Fibroblast of lung (primary cell): ENCODE data around the gene ABHD17C. TPM values are rescaled to one million over a fixed set of nuclear protein-coding genes. Genes with fewer than 3 reads are reported as not detected.

Source experiments
- DNase-seq, 2 donors: peaks; one replicate each; pipeline versions ENCODE4 v3.0.0 to v3.0.0-alpha.2; 2010; ENCODE audit warnings: low read depth in 2 of 2
- H2AFZ ChIP-seq: 2 replicates; pipeline ENCODE4 v1.5.1; 2012; ENCODE audit warnings: low read length, control low read depth, inconsistent platforms
- H3K27ac ChIP-seq: 2 replicates; pipeline ENCODE4 v1.5.1; 2011; ENCODE audit warnings: low read length, control low read depth; ENCODE audit not compliant: insufficient read depth
- H3K27me3 ChIP-seq: 2 replicates; pipeline ENCODE4 v1.5.1; 2011; ENCODE audit warnings: mild to moderate bottlenecking, low read length; ENCODE audit not compliant: control insufficient read depth, insufficient read depth
- H3K36me3 ChIP-seq: 2 replicates; pipeline ENCODE4 v1.5.1; 2011; ENCODE audit warnings: low read length; ENCODE audit not compliant: control insufficient read depth, insufficient read depth
- H3K4me1 ChIP-seq: 2 replicates; pipeline ENCODE4 v1.5.1; 2011; ENCODE audit warnings: low read length; ENCODE audit not compliant: control insufficient read depth, insufficient read depth; ENCODE audit errors: extremely low read depth
- H3K4me2 ChIP-seq: 2 replicates; pipeline ENCODE4 v1.5.1; 2011; ENCODE audit warnings: low read length, control low read depth; ENCODE audit not compliant: insufficient read depth; ENCODE audit errors: extremely low read depth
- H3K4me3 ChIP-seq, 4 experiments: fragments of 200-600 bp in 1 of 4; sonication (generic) in 1 of 4; replicated peaks in 1 of 4; 2 replicates each; pipeline ENCODE4 v1.5.1; 2011 to 2016; ENCODE audit warnings: low read length in 4 of 4, low read depth in 3 of 4, mild to moderate bottlenecking in 3 of 4, control low read depth in 2 of 4, inconsistent platforms in 1 of 4, mixed read lengths in 1 of 4; ENCODE audit not compliant: insufficient read depth in 1 of 4; ENCODE audit errors: control extremely low read depth in 1 of 4
- H3K79me2 ChIP-seq: 2 replicates; pipeline ENCODE4 v1.5.1; 2012; ENCODE audit warnings: mild to moderate bottlenecking, low read length, inconsistent platforms; ENCODE audit not compliant: control insufficient read depth, insufficient read depth
- H3K9ac ChIP-seq: 2 replicates; pipeline ENCODE4 v1.5.1; 2011; ENCODE audit warnings: mild to moderate bottlenecking, low read length, control low read depth; ENCODE audit not compliant: insufficient read depth
- H3K9me3 ChIP-seq: 2 replicates; pipeline ENCODE4 v1.5.1; 2012; ENCODE audit warnings: low read depth, low read length; ENCODE audit not compliant: control insufficient read depth, insufficient read depth
- H4K20me1 ChIP-seq: 2 replicates; pipeline ENCODE4 v1.5.1; 2011; ENCODE audit warnings: low read length; ENCODE audit not compliant: control insufficient read depth, insufficient read depth; ENCODE audit errors: extremely low read depth
- CTCF ChIP-seq, 2 donors: IDR thresholded peaks in 1 of 2; conservative IDR thresholded peaks in 1 of 2; 1 replicate in 1 of 2; 2 replicates in 1 of 2; pipeline ENCODE4 v1.5.1; 2011 to 2012; ENCODE audit warnings: low read length in 2 of 2, control low read depth in 1 of 2, inconsistent platforms in 1 of 2, low read depth in 1 of 2, mild to moderate bottlenecking in 1 of 2
- EZH2 ChIP-seq: IDR thresholded peaks from 2 replicates; pipeline ENCODE4 v1.5.1; 2012; ENCODE audit warnings: low read length, control low read depth, mild to moderate bottlenecking; ENCODE audit errors: missing control alignments
- polyA plus RNA-seq, 2 donors: library from polyadenylated mRNA; depleted of rRNA in 1 of 2; stranded (reverse) in 1 of 2; unstranded in 1 of 2; fragments of >200 nt; gene quantifications; 2 replicates each; pipeline ENCODE4 v1.2.1, GENCODE V29; 2011 to 2012; ENCODE audit warnings: missing spikeins in 1 of 2
- total RNA-seq: library from RNA; depleted of rRNA; stranded (reverse); fragments of >200 nt; gene quantifications from 2 replicates; pipeline ENCODE4 v1.2.1, GENCODE V29; 2014

ABHD17C gene
- total and polyA plus RNA-seq, 2 donors (not counting 1 experiment from before 2014, with no cell fraction given): 14.0 to 38.7 TPM

GRCh38 chr15:80673561-80674244 is 21.4 kb upstream of the ABHD17C start:
- no peak overlapping the region for H3K4me3 ChIP-seq
- H3K27ac ChIP-seq: no peak overlapping the region
- no peak for DNase-seq
- H4K20me1 ChIP-seq: no peaks in the 10 kb centered on the region
- TF ChIP-seq CTCF (conservative IDR thresholded peaks at IDR 0.05 in 1 of 2, IDR thresholded peaks at IDR 0.05 in 1 of 2; ENCODE audit: low read depth in 1 of 2, low read length in 2 of 2) (no peak), EZH2 (no peak)
- H2AFZ ChIP-seq: no peak overlapping the region
- H3K79me2 ChIP-seq: no peaks in the 10 kb centered on the region
- H3K9me3 ChIP-seq: no peaks in the 10 kb centered on the region
- peaks cover 3% of the 10 kb centered on the region for H3K4me1 ChIP-seq
- H3K4me2 ChIP-seq: no peak overlapping the region
- no peak overlapping the region for H3K9ac ChIP-seq
- H3K36me3 ChIP-seq: no peaks in the 10 kb centered on the region
- H3K27me3 ChIP-seq: no peaks in the 10 kb centered on the region

- peak; percentile 6 to 25 for DNase-seq
Measured at GRCh38 chr15:80674245-80674614, 20.9 kb upstream of the ABHD17C start.

GRCh38 chr15:80677041-80677440 is 18.1 kb upstream of the ABHD17C start:
- Histone ChIP-seq H3K9ac (no peak overlapping the region), H3K4me2 (no peak overlapping the region), H3K36me3 (no peaks in the 10 kb centered on the region), H2AFZ (no peak overlapping the region), H3K4me1 (no peaks in the 10 kb centered on the region), H3K79me2 (no peaks in the 10 kb centered on the region), H3K27me3 (no peaks in the 10 kb centered on the region), H3K27ac (no peak overlapping the region), H3K4me3 (no peak overlapping the region), H3K9me3 (no peaks in the 10 kb centered on the region), H4K20me1 (no peaks in the 10 kb centered on the region)
- DNase-seq: no peak
- TF ChIP-seq CTCF (conservative IDR thresholded peaks at IDR 0.05 in 1 of 2, IDR thresholded peaks at IDR 0.05 in 1 of 2; ENCODE audit: low read depth in 1 of 2, low read length in 2 of 2) (no peak), EZH2 (no peak)

More at GRCh38 chr15:80674245-80674614, 20.9 kb upstream of the ABHD17C start:
- peaks cover 3% of the 10 kb centered on the region for H3K4me1 ChIP-seq
- H3K27me3 ChIP-seq: no peaks in the 10 kb centered on the region
- no peak overlapping the region for H3K4me3 ChIP-seq
- H3K4me2 ChIP-seq: no peak overlapping the region
- H3K9ac ChIP-seq: no peak overlapping the region
- no peaks in the 10 kb centered on the region for H3K9me3 ChIP-seq
- H3K36me3 ChIP-seq: no peaks in the 10 kb centered on the region
- TF ChIP-seq CTCF (conservative IDR thresholded peaks at IDR 0.05 in 1 of 2, IDR thresholded peaks at IDR 0.05 in 1 of 2; ENCODE audit: low read depth in 1 of 2, low read length in 2 of 2) (no peak), EZH2 (no peak)
- no peaks in the 10 kb centered on the region for H4K20me1 ChIP-seq
- no peak overlapping the region for H2AFZ ChIP-seq
- no peaks in the 10 kb centered on the region for H3K79me2 ChIP-seq
- no peak overlapping the region for H3K27ac ChIP-seq
